GM23338 (cell line): Measurements from ENCODE around the gene DHX8. TPM values are rescaled to one million over a fixed set of nuclear protein-coding genes. Genes with fewer than 3 reads are reported as not detected.

Experiments used
- ATAC-seq: fragments of 200-7000 bp; cut with Tn5 transposase; 3 replicates; pipeline ENCODE4 v1.9.1; 2020
- DNase-seq: peaks from one replicate; pipeline ENCODE4 v3.0.0-alpha.2; 2015; ENCODE audit warnings: low spot score
- H2AFZ ChIP-seq: fragments of 200-600 bp; sonication (generic); 2 replicates; pipeline ENCODE4 v1.8.0; 2016; ENCODE audit warnings: antibody characterized with exemption, mild to moderate bottlenecking, moderate library complexity
- H3F3A ChIP-seq: fragments of 200-600 bp; sonication (generic); replicated peaks from 2 replicates; pipeline ENCODE4 v1.8.0; 2017; ENCODE audit warnings: antibody characterized with exemption, mixed run types, low read depth
- H3K27ac ChIP-seq: fragments of 200-600 bp; sonication (generic); 2 replicates; pipeline ENCODE4 v1.6.1; 2016; ENCODE audit warnings: low read depth
- H3K27me3 ChIP-seq: fragments of 200-600 bp; sonication (generic); 2 replicates; pipeline ENCODE4 v1.8.0; 2016; ENCODE audit warnings: mild to moderate bottlenecking, mixed run types, moderate library complexity; ENCODE audit not compliant: insufficient read depth
- H3K36me3 ChIP-seq: fragments of 200-600 bp; sonication (generic); 2 replicates; pipeline ENCODE4 v1.8.0; 2016; ENCODE audit warnings: mild to moderate bottlenecking; ENCODE audit not compliant: insufficient read depth
- H3K4me1 ChIP-seq: fragments of 200-600 bp; sonication (generic); 2 replicates; pipeline ENCODE4 v1.8.0; 2016; ENCODE audit warnings: mild to moderate bottlenecking, moderate library complexity; ENCODE audit not compliant: insufficient read depth
- H3K4me2 ChIP-seq: fragments of 200-600 bp; sonication (generic); 2 replicates; pipeline ENCODE4 v1.7.1; 2017; ENCODE audit warnings: mixed run types
- H3K4me3 ChIP-seq: fragments of 200-600 bp; sonication (generic); 2 replicates; pipeline ENCODE4 v1.6.1; 2016; ENCODE audit warnings: mixed run types
- H3K79me2 ChIP-seq: fragments of 200-600 bp; sonication (generic); replicated peaks from 2 replicates; pipeline ENCODE4 v1.8.0; 2017; ENCODE audit warnings: mild to moderate bottlenecking; ENCODE audit not compliant: insufficient read depth
- H3K9me2 ChIP-seq: fragments of 200-600 bp; sonication (generic); 2 replicates; pipeline ENCODE4 v1.8.0; 2017; ENCODE audit not compliant: insufficient read depth
- H4K20me1 ChIP-seq: fragments of 200-600 bp; sonication (generic); replicated peaks from 2 replicates; pipeline ENCODE4 v1.8.0; 2017; ENCODE audit warnings: mild to moderate bottlenecking; ENCODE audit not compliant: insufficient read depth
- H3K27ac Mint-ChIP-seq: 2 replicates; pipeline ENCODE4 v1.8.0; 2020; ENCODE audit warnings: inconsistent platforms, mild to moderate bottlenecking, moderate library complexity, mixed read lengths
- H3K27me3 Mint-ChIP-seq: 3 replicates; pipeline ENCODE4 v1.8.0; 2022; ENCODE audit warnings: low read depth, mild to moderate bottlenecking, moderate library complexity, mixed read lengths, inconsistent platforms; ENCODE audit not compliant: insufficient read depth, poor library complexity
- H3K36me3 Mint-ChIP-seq: 3 replicates; pipeline ENCODE4 v1.8.0; 2021; ENCODE audit warnings: low read depth, mild to moderate bottlenecking, inconsistent platforms, moderate library complexity, mixed read lengths
- H3K4me1 Mint-ChIP-seq: 3 replicates; pipeline ENCODE4 v1.8.0; 2020; ENCODE audit warnings: mild to moderate bottlenecking, inconsistent platforms, mixed read lengths
- H3K4me3 Mint-ChIP-seq: 3 replicates; pipeline ENCODE4 v1.8.0; 2021; ENCODE audit warnings: moderate library complexity, mild to moderate bottlenecking, inconsistent platforms, mixed read lengths
- H3K9me3 Mint-ChIP-seq: 3 replicates; pipeline ENCODE4 v1.8.0; 2020; ENCODE audit warnings: moderate library complexity, mild to moderate bottlenecking, inconsistent platforms, mixed read lengths
- CREB1 ChIP-seq: fragments of 250-450 bp; sonication (Bioruptor Pico); IDR thresholded peaks from 2 replicates; pipeline ENCODE4 v1.5.0; 2020; ENCODE audit warnings: low read depth, mild to moderate bottlenecking, moderate library complexity
- EZH2 ChIP-seq: fragments of 200-600 bp; sonication (generic); IDR thresholded peaks from one replicate; pipeline ENCODE4 v1.8.0; 2017; ENCODE audit warnings: antibody characterized with exemption, mild to moderate bottlenecking, low read depth; ENCODE audit not compliant: unreplicated experiment
- EZH2phosphoT487 ChIP-seq: fragments of 200-600 bp; sonication (generic); IDR thresholded peaks from one replicate; pipeline ENCODE4 v1.8.1; 2018; ENCODE audit warnings: antibody characterized with exemption; ENCODE audit not compliant: unreplicated experiment
- JUNB ChIP-seq: IDR thresholded peaks from one replicate; pipeline ENCODE4 v1.6.1; 2016; ENCODE audit warnings: antibody characterized with exemption; ENCODE audit not compliant: unreplicated experiment
- NANOG ChIP-seq: IDR thresholded peaks from 2 replicates; pipeline ENCODE4 v1.6.1; 2016; ENCODE audit warnings: antibody characterized with exemption, borderline replicate concordance
- POLR2AphosphoS5 ChIP-seq: IDR thresholded peaks from 2 replicates; pipeline ENCODE4 v1.6.1; 2016; ENCODE audit warnings: antibody characterized with exemption, low read depth
- STAT1 ChIP-seq: IDR thresholded peaks from one replicate; pipeline ENCODE4 v1.6.1; 2016; ENCODE audit warnings: antibody characterized with exemption; ENCODE audit not compliant: unreplicated experiment
- ZNF331 ChIP-seq: fragments of 250-450 bp; sonication (Bioruptor Pico); IDR thresholded peaks from 2 replicates; pipeline ENCODE4 v1.5.0; 2020; ENCODE audit warnings: low read depth, mild to moderate bottlenecking, moderate library complexity
- polyA plus RNA-seq: library from polyadenylated mRNA; unstranded; fragments of >200 nt; fragmentation: Nextera tagmentation; extraction: Ambion mirVana; gene quantifications from 2 replicates; pipeline ENCODE4 v1.2.1, GENCODE V29; 2016
- total RNA-seq: library from RNA; depleted of rRNA; stranded (reverse); fragments of >200 nt; shearing (Covaris generic); gene quantifications from 2 replicates; pipeline ENCODE4 v1.2.3, GENCODE V29; 2014
- TF ChIP-seq, protein P1 (sequence below): IDR thresholded peaks from one replicate; pipeline ENCODE4 v1.6.1; 2018; ENCODE audit warnings: antibody characterized with exemption; ENCODE audit not compliant: unreplicated experiment
- TF ChIP-seq, protein P2 (sequence below): IDR thresholded peaks from 2 replicates; pipeline ENCODE4 v1.6.1; 2016; ENCODE audit warnings: antibody characterized with exemption
- TF ChIP-seq, protein P3 (sequence below): fragments of 250-450 bp; sonication (Bioruptor Pico); IDR thresholded peaks from 2 replicates; pipeline ENCODE4 v1.5.0; 2020; ENCODE audit warnings: mild to moderate bottlenecking, moderate library complexity

DHX8 gene
- total and polyA plus RNA-seq, 2 experiments from 2014 or later, result 35.3 to 81.1 TPM

DNA sequence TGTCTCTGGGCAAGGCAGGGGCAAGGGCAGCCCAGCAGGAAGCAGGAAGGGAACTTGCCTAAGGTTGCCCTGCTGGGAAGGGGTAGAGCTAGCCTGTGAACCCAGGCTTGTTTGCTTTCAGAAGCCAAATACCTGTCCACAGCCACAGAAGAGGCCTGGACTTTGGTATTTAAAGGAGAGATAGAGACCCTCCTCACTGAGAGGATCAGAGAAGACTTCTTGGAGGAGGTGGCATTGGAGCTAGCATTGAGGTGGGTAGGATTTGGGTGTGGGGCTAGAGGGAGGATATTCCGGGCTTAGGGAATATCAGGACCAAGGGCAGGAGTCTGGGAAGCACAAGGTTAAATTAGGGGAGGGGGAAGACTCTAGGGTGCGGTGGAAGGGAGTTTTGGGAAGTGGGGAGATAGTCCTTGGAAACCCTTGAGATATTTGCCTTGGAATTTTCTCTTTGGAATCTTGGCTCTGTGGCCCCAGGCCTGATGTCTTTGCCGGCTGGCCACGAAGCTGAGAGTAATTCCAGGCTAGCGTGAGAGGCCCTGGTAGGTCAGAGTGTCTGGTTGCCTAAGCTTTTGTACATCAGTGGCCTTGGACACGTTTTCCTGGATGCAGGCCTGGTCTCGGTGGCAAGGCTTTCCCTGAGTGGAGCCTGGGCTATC is 75.5 kb downstream of the DHX8 start (continued):
- TF ChIP-seq, protein P1, sequence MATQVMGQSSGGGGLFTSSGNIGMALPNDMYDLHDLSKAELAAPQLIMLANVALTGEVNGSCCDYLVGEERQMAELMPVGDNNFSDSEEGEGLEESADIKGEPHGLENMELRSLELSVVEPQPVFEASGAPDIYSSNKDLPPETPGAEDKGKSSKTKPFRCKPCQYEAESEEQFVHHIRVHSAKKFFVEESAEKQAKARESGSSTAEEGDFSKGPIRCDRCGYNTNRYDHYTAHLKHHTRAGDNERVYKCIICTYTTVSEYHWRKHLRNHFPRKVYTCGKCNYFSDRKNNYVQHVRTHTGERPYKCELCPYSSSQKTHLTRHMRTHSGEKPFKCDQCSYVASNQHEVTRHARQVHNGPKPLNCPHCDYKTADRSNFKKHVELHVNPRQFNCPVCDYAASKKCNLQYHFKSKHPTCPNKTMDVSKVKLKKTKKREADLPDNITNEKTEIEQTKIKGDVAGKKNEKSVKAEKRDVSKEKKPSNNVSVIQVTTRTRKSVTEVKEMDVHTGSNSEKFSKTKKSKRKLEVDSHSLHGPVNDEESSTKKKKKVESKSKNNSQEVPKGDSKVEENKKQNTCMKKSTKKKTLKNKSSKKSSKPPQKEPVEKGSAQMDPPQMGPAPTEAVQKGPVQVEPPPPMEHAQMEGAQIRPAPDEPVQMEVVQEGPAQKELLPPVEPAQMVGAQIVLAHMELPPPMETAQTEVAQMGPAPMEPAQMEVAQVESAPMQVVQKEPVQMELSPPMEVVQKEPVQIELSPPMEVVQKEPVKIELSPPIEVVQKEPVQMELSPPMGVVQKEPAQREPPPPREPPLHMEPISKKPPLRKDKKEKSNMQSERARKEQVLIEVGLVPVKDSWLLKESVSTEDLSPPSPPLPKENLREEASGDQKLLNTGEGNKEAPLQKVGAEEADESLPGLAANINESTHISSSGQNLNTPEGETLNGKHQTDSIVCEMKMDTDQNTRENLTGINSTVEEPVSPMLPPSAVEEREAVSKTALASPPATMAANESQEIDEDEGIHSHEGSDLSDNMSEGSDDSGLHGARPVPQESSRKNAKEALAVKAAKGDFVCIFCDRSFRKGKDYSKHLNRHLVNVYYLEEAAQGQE, result no peak
- TF ChIP-seq POLR2AphosphoS5, result no peak
- TF ChIP-seq EZH2, result no peak

DNA sequence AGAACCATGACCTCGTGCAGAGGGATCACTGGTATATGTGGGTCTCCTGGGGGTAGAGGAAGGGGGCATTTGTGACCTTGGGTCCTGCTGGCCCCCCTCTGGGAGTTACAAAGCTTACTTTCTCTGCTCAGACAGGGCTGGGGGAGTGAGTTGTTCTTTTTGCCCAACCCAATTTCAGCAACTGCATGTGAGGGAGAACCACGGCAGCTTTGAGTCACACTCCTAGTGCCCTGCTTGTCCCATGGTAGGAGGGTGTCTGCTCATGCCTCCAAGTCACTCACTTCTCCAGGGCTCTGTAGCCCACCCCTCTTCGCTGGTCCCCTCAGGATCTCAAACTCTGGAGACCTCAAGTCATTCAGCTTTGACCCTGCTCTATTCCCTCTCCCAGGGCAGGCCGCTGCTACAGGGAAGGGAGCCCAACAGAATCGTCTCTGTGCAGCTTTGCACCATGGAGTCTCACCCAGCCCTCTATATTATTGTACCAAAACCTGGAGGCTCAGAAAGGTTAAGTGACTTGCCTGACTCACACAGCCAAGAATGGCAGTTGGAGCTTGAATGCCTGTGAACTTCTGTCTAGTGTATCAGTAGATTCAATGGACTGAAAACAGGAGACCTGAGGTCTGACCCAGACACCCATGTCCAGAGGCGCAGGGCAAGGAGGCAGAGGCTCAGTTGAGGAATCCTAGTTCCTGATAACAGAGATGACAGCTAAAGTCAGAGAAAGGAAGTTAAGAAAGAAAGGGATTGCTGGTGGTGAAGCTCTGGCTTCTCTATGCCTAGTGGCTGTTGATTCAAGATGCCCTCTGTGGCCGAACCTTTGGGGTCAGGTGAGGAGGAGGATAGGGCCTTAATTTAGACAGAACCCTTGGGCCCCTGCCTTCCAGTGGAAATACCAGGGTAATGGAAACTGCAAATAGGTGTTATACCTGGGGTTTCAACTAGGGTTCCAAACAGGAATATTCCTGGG is 77.0 kb downstream of the DHX8 start:
- Mint-ChIP-seq H3K4me3 (no peak overlapping the region; the same call in 2 of the 3 replicates), H3K36me3 (no peaks in the 10 kb centered on the region), H3K9me3 (no peaks in the 10 kb centered on the region), H3K27ac (no peak overlapping the region), H3K27me3 (peaks cover 12% of the 10 kb centered on the region), H3K4me1 (peaks cover 43% of the 10 kb centered on the region)
- H3K4me2 ChIP-seq, result no peak overlapping the region
- H3K4me3 ChIP-seq, result no peak overlapping the region
- H2AFZ ChIP-seq, result no peak overlapping the region
- no peak for DNase-seq
- H3K79me2 ChIP-seq, result no peaks in the 10 kb centered on the region
- H4K20me1 ChIP-seq, result no peaks in the 10 kb centered on the region
- H3K27me3 ChIP-seq, result no peaks in the 10 kb centered on the region
- no peaks in the 10 kb centered on the region for H3F3A ChIP-seq
- ATAC-seq, result no peak
- H3K27ac ChIP-seq, result no peak overlapping the region
- peaks cover 30% of the 10 kb centered on the region for H3K4me1 ChIP-seq
- H3K36me3 ChIP-seq, result no peaks in the 10 kb centered on the region
- H3K9me2 ChIP-seq, result no peaks in the 10 kb centered on the region
- TF ChIP-seq ZNF331 (CRISPR knock-in tag) (no peak), CREB1 (CRISPR knock-in tag) (no peak), STAT1 (no peak), NANOG (no peak), POLR2AphosphoS5 (no peak), JUNB (no peak), EZH2 (no peak), EZH2phosphoT487 (no peak)
- TF ChIP-seq, protein P2, sequence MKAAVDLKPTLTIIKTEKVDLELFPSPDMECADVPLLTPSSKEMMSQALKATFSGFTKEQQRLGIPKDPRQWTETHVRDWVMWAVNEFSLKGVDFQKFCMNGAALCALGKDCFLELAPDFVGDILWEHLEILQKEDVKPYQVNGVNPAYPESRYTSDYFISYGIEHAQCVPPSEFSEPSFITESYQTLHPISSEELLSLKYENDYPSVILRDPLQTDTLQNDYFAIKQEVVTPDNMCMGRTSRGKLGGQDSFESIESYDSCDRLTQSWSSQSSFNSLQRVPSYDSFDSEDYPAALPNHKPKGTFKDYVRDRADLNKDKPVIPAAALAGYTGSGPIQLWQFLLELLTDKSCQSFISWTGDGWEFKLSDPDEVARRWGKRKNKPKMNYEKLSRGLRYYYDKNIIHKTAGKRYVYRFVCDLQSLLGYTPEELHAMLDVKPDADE, result no peak
- TF ChIP-seq, protein P3, sequence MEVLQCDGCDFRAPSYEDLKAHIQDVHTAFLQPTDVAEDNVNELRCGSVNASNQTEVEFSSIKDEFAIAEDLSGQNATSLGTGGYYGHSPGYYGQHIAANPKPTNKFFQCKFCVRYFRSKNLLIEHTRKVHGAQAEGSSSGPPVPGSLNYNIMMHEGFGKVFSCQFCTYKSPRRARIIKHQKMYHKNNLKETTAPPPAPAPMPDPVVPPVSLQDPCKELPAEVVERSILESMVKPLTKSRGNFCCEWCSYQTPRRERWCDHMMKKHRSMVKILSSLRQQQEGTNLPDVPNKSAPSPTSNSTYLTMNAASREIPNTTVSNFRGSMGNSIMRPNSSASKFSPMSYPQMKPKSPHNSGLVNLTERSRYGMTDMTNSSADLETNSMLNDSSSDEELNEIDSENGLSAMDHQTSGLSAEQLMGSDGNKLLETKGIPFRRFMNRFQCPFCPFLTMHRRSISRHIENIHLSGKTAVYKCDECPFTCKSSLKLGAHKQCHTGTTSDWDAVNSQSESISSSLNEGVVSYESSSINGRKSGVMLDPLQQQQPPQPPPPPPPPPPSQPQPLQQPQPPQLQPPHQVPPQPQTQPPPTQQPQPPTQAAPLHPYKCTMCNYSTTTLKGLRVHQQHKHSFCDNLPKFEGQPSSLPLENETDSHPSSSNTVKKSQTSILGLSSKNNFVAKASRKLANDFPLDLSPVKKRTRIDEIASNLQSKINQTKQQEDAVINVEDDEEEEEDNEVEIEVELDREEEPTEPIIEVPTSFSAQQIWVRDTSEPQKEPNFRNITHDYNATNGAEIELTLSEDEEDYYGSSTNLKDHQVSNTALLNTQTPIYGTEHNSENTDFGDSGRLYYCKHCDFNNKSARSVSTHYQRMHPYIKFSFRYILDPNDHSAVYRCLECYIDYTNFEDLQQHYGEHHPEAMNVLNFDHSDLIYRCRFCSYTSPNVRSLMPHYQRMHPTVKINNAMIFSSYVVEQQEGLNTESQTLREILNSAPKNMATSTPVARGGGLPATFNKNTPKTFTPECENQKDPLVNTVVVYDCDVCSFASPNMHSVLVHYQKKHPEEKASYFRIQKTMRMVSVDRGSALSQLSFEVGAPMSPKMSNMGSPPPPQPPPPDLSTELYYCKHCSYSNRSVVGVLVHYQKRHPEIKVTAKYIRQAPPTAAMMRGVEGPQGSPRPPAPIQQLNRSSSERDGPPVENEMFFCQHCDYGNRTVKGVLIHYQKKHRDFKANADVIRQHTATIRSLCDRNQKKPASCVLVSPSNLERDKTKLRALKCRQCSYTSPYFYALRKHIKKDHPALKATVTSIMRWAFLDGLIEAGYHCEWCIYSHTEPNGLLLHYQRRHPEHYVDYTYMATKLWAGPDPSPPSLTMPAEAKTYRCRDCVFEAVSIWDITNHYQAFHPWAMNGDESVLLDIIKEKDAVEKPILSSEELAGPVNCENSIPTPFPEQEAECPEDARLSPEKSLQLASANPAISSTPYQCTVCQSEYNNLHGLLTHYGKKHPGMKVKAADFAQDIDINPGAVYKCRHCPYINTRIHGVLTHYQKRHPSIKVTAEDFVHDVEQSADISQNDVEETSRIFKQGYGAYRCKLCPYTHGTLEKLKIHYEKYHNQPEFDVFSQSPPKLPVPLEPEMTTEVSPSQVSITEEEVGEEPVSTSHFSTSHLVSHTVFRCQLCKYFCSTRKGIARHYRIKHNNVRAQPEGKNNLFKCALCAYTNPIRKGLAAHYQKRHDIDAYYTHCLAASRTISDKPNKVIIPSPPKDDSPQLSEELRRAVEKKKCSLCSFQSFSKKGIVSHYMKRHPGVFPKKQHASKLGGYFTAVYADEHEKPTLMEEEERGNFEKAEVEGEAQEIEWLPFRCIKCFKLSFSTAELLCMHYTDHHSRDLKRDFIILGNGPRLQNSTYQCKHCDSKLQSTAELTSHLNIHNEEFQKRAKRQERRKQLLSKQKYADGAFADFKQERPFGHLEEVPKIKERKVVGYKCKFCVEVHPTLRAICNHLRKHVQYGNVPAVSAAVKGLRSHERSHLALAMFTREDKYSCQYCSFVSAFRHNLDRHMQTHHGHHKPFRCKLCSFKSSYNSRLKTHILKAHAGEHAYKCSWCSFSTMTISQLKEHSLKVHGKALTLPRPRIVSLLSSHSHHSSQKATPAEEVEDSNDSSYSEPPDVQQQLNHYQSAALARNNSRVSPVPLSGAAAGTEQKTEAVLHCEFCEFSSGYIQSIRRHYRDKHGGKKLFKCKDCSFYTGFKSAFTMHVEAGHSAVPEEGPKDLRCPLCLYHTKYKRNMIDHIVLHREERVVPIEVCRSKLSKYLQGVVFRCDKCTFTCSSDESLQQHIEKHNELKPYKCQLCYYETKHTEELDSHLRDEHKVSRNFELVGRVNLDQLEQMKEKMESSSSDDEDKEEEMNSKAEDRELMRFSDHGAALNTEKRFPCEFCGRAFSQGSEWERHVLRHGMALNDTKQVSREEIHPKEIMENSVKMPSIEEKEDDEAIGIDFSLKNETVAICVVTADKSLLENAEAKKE (CRISPR knock-in tag), result no peak
